ENCODE results near the gene MCM6. TPM values are rescaled to one million over a fixed set of nuclear protein-coding genes. Genes with fewer than 3 reads are reported as not detected.

Gene MCM6
- total and polyA plus RNA-seq, 10 donors: 4.9 to 17.9 (median 12.6) TPM

DNA sequence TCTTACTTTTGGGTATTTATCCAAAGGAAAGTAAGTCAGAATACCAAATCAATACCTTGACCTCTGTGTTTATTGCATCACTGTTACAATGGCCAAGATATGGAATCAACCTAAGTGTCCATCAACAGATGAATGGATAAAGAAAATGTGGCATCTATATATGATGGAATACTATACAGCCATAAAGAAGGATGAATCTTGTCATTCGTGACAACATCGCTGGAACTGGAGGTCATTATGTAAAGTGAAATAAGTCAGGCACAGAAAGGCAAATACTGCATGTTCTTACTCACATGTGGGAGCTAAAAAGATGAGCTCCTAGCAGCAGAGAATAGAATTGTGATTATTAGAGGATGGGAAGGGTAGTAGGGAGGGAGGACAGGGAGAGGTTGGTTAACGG lies 73.9 kb downstream of the MCM6 start:
- peaks cover 0 to 6% (median 4%) of the 10 kb centered on the region in 6 donors for H3K4me1 ChIP-seq
- no peak overlapping the region for H3K4me3 ChIP-seq
- H3K27me3 ChIP-seq (replicated peaks in 1 of 7): no peaks in the 10 kb centered on the region
- DNase-seq: no peak
- peaks cover 0 to 34% (median 30%) of the 10 kb centered on the region in 8 donors for H3K9me3 ChIP-seq
- no peaks in the 10 kb centered on the region for H3K36me3 ChIP-seq
- no peak for TF ChIP-seq POLR2A (IDR thresholded peaks at IDR 0.05)
- TF ChIP-seq, protein P1, sequence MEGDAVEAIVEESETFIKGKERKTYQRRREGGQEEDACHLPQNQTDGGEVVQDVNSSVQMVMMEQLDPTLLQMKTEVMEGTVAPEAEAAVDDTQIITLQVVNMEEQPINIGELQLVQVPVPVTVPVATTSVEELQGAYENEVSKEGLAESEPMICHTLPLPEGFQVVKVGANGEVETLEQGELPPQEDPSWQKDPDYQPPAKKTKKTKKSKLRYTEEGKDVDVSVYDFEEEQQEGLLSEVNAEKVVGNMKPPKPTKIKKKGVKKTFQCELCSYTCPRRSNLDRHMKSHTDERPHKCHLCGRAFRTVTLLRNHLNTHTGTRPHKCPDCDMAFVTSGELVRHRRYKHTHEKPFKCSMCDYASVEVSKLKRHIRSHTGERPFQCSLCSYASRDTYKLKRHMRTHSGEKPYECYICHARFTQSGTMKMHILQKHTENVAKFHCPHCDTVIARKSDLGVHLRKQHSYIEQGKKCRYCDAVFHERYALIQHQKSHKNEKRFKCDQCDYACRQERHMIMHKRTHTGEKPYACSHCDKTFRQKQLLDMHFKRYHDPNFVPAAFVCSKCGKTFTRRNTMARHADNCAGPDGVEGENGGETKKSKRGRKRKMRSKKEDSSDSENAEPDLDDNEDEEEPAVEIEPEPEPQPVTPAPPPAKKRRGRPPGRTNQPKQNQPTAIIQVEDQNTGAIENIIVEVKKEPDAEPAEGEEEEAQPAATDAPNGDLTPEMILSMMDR (IDR thresholded peaks at IDR 0.05 in 8 of 11, conservative IDR thresholded peaks at IDR 0.05 in 3 of 11): no peak
- WGBS, 5 donors: 63 to 68% (median 66%) methylated on average over 3 of the region's 3 CpGs
- intact Hi-C loops (cut with DNase I; ENCODE audit: low total_unique reads): no loop called here
- H3K27ac ChIP-seq: no peak overlapping the region

DNA sequence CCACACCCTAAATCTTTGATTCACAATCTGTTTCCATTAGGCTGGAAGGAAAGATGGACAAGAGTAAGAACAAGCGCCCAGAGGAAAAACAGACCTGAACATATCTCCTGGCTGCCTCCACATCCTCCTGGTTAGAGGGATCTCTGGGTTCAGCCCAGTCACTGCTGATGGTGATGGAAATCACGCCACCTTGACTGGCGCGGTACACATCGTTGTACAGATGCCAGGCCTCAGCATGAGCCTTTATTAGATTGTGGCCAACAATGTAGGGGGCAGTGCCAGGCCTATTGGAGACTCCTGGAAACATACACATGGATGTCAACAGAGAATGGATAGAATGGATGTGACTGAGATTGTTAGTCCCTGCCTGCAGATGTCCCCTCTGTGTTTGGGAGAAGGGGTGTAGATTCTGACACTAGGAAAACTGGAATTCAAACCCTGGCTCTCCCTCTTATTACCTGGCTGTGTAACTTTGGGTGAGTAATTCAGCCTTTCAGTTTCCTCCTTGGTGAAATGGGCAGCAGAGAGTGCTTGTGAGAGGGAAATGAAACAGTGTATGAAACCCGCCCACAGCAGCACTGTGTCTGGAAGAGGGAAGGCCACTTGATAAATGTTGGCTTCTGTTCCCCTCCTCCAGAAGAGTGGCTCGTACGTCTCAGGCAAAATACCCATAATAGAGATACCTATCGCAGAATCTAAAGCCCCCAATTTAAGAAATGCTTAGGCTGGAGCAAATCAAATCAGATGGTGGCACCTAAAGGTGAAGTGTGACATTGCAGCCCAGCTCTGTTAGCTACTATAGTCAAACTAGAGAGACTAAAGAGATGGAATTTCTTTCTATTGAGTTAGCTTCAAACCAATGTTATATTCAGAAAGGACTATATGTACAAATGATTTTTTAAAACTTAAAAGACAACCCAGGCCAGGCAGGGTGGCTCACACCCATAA lies 75.5 kb downstream of the MCM6 start:
- Histone ChIP-seq H3K36me3 (no peaks in the 10 kb centered on the region), H3K9me3 (peaks cover 0 to 34% (median 30%) of the 10 kb centered on the region in 8 donors), H3K27me3 (replicated peaks in 1 of 7) (no peaks in the 10 kb centered on the region), H3K4me1 (peaks cover 0 to 8% (median 6%) of the 10 kb centered on the region in 6 donors), H3K27ac (no peak overlapping the region), H3K4me3 (no peak overlapping the region)
- intact Hi-C loops (cut with DNase I; ENCODE audit: low total_unique reads): no loop called here
- no peak for DNase-seq
- WGBS, 5 donors: 79 to 92% (median 85%) methylated on average over 9 of the region's 9 CpGs
- no peak for TF ChIP-seq POLR2A (IDR thresholded peaks at IDR 0.05)

DNA sequence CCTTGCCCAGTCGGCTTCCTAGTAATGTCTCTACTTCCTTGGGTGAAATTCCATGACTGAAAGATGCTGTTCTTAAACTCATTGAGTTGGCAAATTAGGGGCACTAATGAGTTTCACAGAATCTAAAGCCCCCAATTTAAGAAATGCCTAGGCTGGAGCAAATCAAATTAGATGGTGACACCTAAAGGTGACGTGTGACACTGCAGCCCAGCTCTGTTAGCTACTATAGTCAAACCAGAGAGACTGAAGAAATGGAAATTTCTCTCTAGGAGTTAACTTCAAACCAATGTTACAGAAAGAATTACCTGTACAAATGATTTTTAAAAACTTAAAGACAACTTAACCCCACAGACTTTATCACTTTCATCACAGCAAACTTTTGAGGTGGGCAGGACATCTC lies 76.5 kb downstream of the MCM6 start:
- WGBS, 5 donors: 35 to 61% (median 38%) methylated on average over 2 of the region's 2 CpGs
- Histone ChIP-seq H3K36me3 (no peaks in the 10 kb centered on the region), H3K27ac (no peak overlapping the region), H3K9me3 (peaks cover 0 to 34% (median 30%) of the 10 kb centered on the region in 8 donors), H3K4me3 (no peak overlapping the region), H3K4me1 (peaks cover 0 to 10% (median 6%) of the 10 kb centered on the region in 6 donors), H3K27me3 (replicated peaks in 1 of 7) (no peaks in the 10 kb centered on the region)
- no peak for DNase-seq
- no peak for TF ChIP-seq POLR2A (IDR thresholded peaks at IDR 0.05)
- TF ChIP-seq POLR2AphosphoS5 (IDR thresholded peaks at IDR 0.05): no peak
- TF ChIP-seq, protein P1 (IDR thresholded peaks at IDR 0.05 in 8 of 11, conservative IDR thresholded peaks at IDR 0.05 in 3 of 11): no peak
- intact Hi-C loops (cut with DNase I; ENCODE audit: low total_unique reads): no loop called here

DNA sequence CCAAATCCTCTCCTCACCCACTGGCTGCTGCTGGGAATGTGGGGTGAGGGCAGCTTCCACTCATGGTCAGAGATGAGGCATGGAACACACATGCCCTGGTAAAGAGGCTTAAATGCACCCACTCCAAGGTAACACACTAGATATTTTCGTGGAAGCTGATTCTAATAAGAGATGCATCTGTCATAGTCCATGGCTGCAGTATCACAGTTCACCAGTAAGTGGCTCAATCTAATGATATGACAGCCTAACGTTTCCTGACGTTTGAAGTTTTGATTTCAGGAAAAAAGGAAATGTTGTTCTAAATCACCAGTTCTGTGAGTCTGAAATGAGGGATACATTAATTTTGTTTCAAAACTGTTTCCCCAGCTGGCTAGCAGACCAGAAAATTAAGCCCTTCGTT lies 77.5 kb downstream of the MCM6 start:
- TF ChIP-seq POLR2A (IDR thresholded peaks at IDR 0.05) (no peak), POLR2AphosphoS5 (IDR thresholded peaks at IDR 0.05) (no peak)
- TF ChIP-seq, protein P1 (IDR thresholded peaks at IDR 0.05 in 8 of 11, conservative IDR thresholded peaks at IDR 0.05 in 3 of 11): no peak
- 33 to 45% (median 41%) methylated on average over 4 of the region's 4 CpGs for WGBS, 5 donors
- no peak overlapping the region for H3K27ac ChIP-seq
- peaks cover 0 to 13% (median 6%) of the 10 kb centered on the region in 6 donors for H3K4me1 ChIP-seq
- DNase-seq: no peak
- intact Hi-C loops (cut with DNase I; ENCODE audit: low total_unique reads): no loop called here
- peaks cover 0 to 34% (median 30%) of the 10 kb centered on the region in 8 donors for H3K9me3 ChIP-seq
- H3K27me3 ChIP-seq (replicated peaks in 1 of 7): no peaks in the 10 kb centered on the region
- no peak overlapping the region for H3K4me3 ChIP-seq
- no peaks in the 10 kb centered on the region for H3K36me3 ChIP-seq
